ENCODE measurements around the gene TMX1. TPM values are rescaled to one million over a fixed set of nuclear protein-coding genes. Genes with fewer than 3 reads are reported as not detected.

The TMX1 gene
- total and polyA plus RNA-seq, 10 of the 15 experiments (the other 5 are each of a cell fraction or from before 2014, with no cell fraction given) = 29.1 to 152 (median 52.0) TPM

DNA sequence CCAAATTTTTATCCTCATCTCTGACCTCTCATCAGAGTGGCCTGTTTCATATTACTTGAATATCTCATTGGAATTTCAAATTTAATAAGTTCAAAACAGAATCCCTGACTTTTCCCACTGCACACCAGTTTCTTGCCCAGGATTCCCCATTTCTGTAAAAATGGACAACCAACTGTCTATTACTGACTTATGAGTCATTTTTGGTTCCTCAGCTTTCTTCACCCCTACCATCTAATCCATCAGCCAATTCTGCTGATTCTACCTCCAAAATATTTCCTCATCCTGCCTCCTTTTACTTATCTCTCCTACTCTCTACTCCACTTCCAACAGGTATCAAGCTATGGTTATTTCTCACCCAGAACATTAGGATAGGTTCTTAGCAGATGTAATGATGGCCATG lies 44.2 kb downstream of the TMX1 start:
- TF ChIP-seq NFIC (IDR thresholded peaks at IDR 0.05; ENCODE audit: low read depth, low read length) (no peak), EZH2 (IDR thresholded peaks at IDR 0.05; ENCODE audit: borderline replicate concordance, control insufficient read depth, low read depth, low read length) (no peak), IKZF1 (conservative IDR thresholded peaks at IDR 0.05) (no peak), SREBF1 (IDR thresholded peaks at IDR 0.05; ENCODE audit: low read length) (no peak), ZBED1 (IDR thresholded peaks at IDR 0.05; ENCODE audit: borderline replicate concordance) (no peak), RBBP5 (conservative IDR thresholded peaks at IDR 0.05) (no peak), JUNB (IDR thresholded peaks at IDR 0.05) (no peak), ASH2L (IDR thresholded peaks at IDR 0.05; ENCODE audit: borderline replicate concordance, low read depth) (no peak), EED (IDR thresholded peaks at IDR 0.05; ENCODE audit: low read depth) (no peak), FOXM1 (IDR thresholded peaks at IDR 0.05; ENCODE audit: low read depth, low read length) (no peak), PAX8 (IDR thresholded peaks at IDR 0.05) (no peak), BHLHE40 (IDR thresholded peaks at IDR 0.05; ENCODE audit: borderline replicate concordance in 1 of 2, low read depth in 2 of 2, low read length in 1 of 2) (no peak), HDAC2 (IDR thresholded peaks at IDR 0.05) (no peak), DPF2 (IDR thresholded peaks at IDR 0.05) (no peak), PML (IDR thresholded peaks at IDR 0.05; ENCODE audit: low read length) (no peak), RCOR1 (conservative IDR thresholded peaks at IDR 0.05; ENCODE audit: low read depth, low read length) (no peak), SIX5 (IDR thresholded peaks at IDR 0.05; ENCODE audit: low read depth, low read length, severe bottlenecking) (no peak), FOXK2 (IDR thresholded peaks at IDR 0.05) (no peak)
- TF ChIP-seq, protein P1, sequence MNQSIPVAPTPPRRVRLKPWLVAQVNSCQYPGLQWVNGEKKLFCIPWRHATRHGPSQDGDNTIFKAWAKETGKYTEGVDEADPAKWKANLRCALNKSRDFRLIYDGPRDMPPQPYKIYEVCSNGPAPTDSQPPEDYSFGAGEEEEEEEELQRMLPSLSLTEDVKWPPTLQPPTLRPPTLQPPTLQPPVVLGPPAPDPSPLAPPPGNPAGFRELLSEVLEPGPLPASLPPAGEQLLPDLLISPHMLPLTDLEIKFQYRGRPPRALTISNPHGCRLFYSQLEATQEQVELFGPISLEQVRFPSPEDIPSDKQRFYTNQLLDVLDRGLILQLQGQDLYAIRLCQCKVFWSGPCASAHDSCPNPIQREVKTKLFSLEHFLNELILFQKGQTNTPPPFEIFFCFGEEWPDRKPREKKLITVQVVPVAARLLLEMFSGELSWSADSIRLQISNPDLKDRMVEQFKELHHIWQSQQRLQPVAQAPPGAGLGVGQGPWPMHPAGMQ (IDR thresholded peaks at IDR 0.05; ENCODE audit: borderline replicate concordance) = no peak
- TF ChIP-seq, protein P2, sequence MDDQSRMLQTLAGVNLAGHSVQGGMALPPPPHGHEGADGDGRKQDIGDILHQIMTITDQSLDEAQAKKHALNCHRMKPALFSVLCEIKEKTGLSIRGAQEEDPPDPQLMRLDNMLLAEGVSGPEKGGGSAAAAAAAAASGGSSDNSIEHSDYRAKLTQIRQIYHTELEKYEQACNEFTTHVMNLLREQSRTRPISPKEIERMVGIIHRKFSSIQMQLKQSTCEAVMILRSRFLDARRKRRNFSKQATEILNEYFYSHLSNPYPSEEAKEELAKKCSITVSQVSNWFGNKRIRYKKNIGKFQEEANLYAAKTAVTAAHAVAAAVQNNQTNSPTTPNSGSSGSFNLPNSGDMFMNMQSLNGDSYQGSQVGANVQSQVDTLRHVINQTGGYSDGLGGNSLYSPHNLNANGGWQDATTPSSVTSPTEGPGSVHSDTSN (IDR thresholded peaks at IDR 0.05; ENCODE audit: insufficient replicate concordance, low read depth, low read length) = no peak
- H3K9me3 ChIP-seq (replicated peaks; ENCODE audit: control insufficient read depth, insufficient read depth, low read length) = no peaks in the 10 kb centered on the region
- H4K20me1 ChIP-seq (ENCODE audit: control insufficient read depth, insufficient read depth) = no peaks in the 10 kb centered on the region
- ChIA-PET SMC1A (ENCODE audit: uncharacterized antibody, unreplicated experiment) (interaction anchor here (1.1 to 4.1 kb wide), 7 partner anchors 10 to 695 kb away, joined by 3 to 19 read pairs (median 8); no protein-coding TSS in a partner anchor), CTCF (interaction anchor here (0.8 to 7.5 kb wide), 15 partner anchors 13 to 787 kb away, joined by 3 to 75 read pairs (median 3); no protein-coding TSS in a partner anchor), RAD21 (ENCODE audit: unreplicated experiment) (interaction anchor here (1.2 to 2.1 kb wide), 3 partner anchors 493 to 497 kb away, joined by 3 to 7 read pairs (median 4); no protein-coding TSS in a partner anchor), POLR2A (no interaction called here)
- H3K27ac ChIP-seq (ENCODE audit: control insufficient read depth, insufficient read depth) = no peak overlapping the region
- no peaks in the 10 kb centered on the region for H3K27me3 ChIP-seq (replicated peaks in 1 of 2; ENCODE audit: control insufficient read depth in 2 of 2, insufficient read depth in 2 of 2, low read length in 1 of 2)
- H3K9ac ChIP-seq (ENCODE audit: control insufficient read depth, insufficient read depth, low read length) = no peak overlapping the region
- DNase-seq (ENCODE audit: low read depth, low spot score) = no peak
- H3K79me2 ChIP-seq (ENCODE audit: control insufficient read depth, insufficient read depth, low read length) = no peaks in the 10 kb centered on the region
- intact Hi-C loops (cut with micrococcal nuclease; ENCODE audit: unreplicated experiment) (loop anchor here (5.0 kb wide), 1 partner anchor 368 kb away; the partner anchor contains the start of gene FRMD6), in situ Hi-C loops (cut with MboI) (loop anchor here (10.0 kb wide), 1 partner anchor 491 kb away; no protein-coding TSS in a partner anchor)
- no TSS peak for BruUV-seq (replicated peaks)
- H3K4me3 ChIP-seq = no peak overlapping the region
- no peak for FAIRE-seq
- no peaks in the 10 kb centered on the region for H3K36me3 ChIP-seq (ENCODE audit: control insufficient read depth in 2 of 2, insufficient read depth in 2 of 2, low read length in 1 of 2)
- no peak for ATAC-seq
- H3K4me1 ChIP-seq (ENCODE audit: control insufficient read depth, insufficient read depth, low read length) = peaks cover 8% of the 10 kb centered on the region
- no peak overlapping the region for H3K4me2 ChIP-seq (ENCODE audit: control insufficient read depth, insufficient read depth)
- no peak overlapping the region for H2AFZ ChIP-seq (ENCODE audit: control insufficient read depth, low read depth, low read length)
